Measurements from ENCODE around the gene MED13L. TPM values are rescaled to one million over a fixed set of nuclear protein-coding genes. Genes with fewer than 3 reads are reported as not detected.

The MED13L gene
- total RNA-seq, 4 donors from 2014 or later: 173 to 222 (median 192) TPM

DNA sequence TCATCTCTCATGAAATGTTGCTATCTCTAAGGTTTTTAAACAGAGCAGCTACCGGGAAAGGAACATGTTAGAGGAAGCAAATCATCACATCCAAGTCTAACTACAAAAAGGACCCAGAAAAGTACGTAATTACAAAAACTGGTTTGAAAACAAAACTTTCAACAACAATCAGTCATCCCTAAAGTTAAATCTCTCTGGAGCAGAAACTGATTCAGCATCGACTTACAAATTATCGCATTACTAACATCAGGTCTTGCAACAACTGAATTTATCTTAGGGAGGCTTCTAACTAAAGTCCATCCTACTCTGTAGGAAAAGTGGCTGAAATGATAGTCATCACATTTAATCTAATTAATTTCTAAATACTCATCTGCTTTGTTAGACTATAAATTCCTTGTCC is 137.0 kb downstream of the MED13L start:
- WGBS, 2 donors (ENCODE audit: low coverage in 1 of 2): 61 to 63% methylated on average over 4 of the region's 4 CpGs

DNA sequence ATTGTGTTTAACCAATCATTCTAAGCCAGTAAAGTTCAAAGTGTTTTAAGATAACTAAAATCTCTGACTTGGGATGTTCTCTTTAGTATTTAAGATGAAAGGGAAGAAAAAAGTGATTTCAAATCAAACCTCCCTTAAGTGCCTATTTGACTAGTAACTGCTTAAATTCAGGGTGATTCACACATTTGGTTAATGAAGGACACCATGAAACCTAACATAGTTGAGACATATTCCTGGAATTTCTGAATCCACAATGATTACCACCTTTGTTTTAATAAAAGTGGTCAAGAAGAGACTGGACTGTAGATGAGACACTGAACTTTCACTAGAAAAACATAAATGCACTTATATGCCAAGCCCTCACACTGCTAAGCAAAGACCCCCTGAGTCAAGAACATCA is 138.7 kb downstream of the MED13L start:
- Histone ChIP-seq H3K36me3 (no peaks in the 10 kb centered on the region), H3K27me3 (no peaks in the 10 kb centered on the region), H3K27ac (no peak overlapping the region), H3K4me3 (no peak overlapping the region), H3K9me3 (no peaks in the 10 kb centered on the region), H3K4me1 (peaks cover 27 to 99% (median 37%) of the 10 kb centered on the region in 3 donors)
- peak; percentile 1 for TF ChIP-seq POLR2AphosphoS5 (IDR thresholded peaks at IDR 0.05)
- no peak for TF ChIP-seq EP300 (IDR thresholded peaks at IDR 0.05)
- ATAC-seq: no peak

More for the DNA sequence above, 137.0 kb downstream of the MED13L start:
- H3K9me3 ChIP-seq: no peaks in the 10 kb centered on the region
- ATAC-seq: no peak
- no peaks in the 10 kb centered on the region for H3K36me3 ChIP-seq
- TF ChIP-seq EP300 (IDR thresholded peaks at IDR 0.05) (no peak), CTCF (IDR thresholded peaks at IDR 0.05) (no peak), POLR2A (IDR thresholded peaks at IDR 0.05) (no peak), POLR2AphosphoS5 (IDR thresholded peaks at IDR 0.05) (no peak)
- peaks cover 33 to 98% (median 35%) of the 10 kb centered on the region in 3 donors for H3K4me1 ChIP-seq
- H3K4me3 ChIP-seq: no peak overlapping the region
- H3K27me3 ChIP-seq: no peaks in the 10 kb centered on the region
- peak overlapping the region in 1 of 4 donors; percentile 8 for H3K27ac ChIP-seq

DNA sequence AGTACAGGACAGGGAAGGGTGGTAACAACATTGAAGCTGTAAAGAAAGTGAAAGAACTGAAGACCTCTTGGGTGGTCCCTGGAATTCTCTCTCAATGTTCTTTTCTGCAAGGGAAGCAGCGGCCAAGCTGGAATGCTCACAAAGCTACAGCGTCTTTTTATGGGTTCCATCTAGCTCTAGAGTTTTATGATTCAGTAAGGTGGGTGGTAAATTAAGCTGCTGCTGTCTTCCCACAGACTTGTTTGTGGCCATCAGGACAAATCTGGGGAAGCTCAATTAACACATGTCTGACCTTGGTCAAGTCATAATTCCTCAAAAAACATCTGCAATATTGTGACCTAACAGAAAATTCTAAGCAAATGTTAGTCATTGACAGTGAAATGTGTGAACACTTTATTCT is 139.1 kb downstream of the MED13L start:
- H3K4me3 ChIP-seq: no peak overlapping the region
- no peak for ATAC-seq
- 49 to 58% methylated on average over 2 of the region's 2 CpGs for WGBS, 2 donors (ENCODE audit: low coverage in 1 of 2)
- no peaks in the 10 kb centered on the region for H3K9me3 ChIP-seq
- H3K36me3 ChIP-seq: no peaks in the 10 kb centered on the region
- H3K27me3 ChIP-seq: no peaks in the 10 kb centered on the region
- H3K27ac ChIP-seq: no peak overlapping the region
- peaks cover 25 to 99% (median 39%) of the 10 kb centered on the region in 3 donors for H3K4me1 ChIP-seq
- TF ChIP-seq POLR2AphosphoS5 (IDR thresholded peaks at IDR 0.05): peak; percentile 3
- no peak for TF ChIP-seq CTCF (IDR thresholded peaks at IDR 0.05)

DNA sequence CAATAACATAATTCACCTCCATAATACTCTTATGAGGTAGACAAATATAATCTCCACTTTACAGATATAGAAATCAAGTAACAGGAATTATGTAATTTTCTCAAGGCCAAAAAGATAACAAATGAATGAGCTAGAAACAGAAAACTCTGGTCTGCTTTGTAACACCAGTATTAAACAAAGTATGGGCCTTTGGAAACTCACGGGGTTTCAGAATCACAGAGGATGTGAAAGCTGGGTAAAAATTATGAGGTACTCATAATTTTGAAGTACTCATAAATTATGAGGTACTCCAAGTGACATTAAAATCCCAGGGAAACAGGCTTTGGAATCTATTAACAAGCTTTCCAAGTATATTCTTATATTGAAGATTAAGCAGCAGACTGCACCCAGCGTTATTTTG is 140.2 kb downstream of the MED13L start:
- no peaks in the 10 kb centered on the region for H3K36me3 ChIP-seq
- peaks cover 18 to 99% (median 43%) of the 10 kb centered on the region in 3 donors for H3K4me1 ChIP-seq
- H3K27ac ChIP-seq: no peak overlapping the region
- 55 to 64% methylated on average over 1 of the region's 2 CpGs for WGBS, 2 donors (ENCODE audit: low coverage in 1 of 2)
- TF ChIP-seq EP300 (IDR thresholded peaks at IDR 0.05) (no peak), CTCF (IDR thresholded peaks at IDR 0.05) (no peak)
- ATAC-seq: no peak
- H3K27me3 ChIP-seq: no peaks in the 10 kb centered on the region
- no peak overlapping the region for H3K4me3 ChIP-seq
- H3K9me3 ChIP-seq: no peaks in the 10 kb centered on the region

- no peak for ATAC-seq
- no peaks in the 10 kb centered on the region for H3K36me3 ChIP-seq
- H3K4me3 ChIP-seq: no peak overlapping the region
- peaks cover 18 to 99% (median 37%) of the 10 kb centered on the region in 3 donors for H3K4me1 ChIP-seq
- peak overlapping the region in 2 of 4 donors; percentile 12 to 14 for H3K27ac ChIP-seq
- no peaks in the 10 kb centered on the region for H3K9me3 ChIP-seq
- H3K27me3 ChIP-seq: no peaks in the 10 kb centered on the region
- 35 to 54% methylated on average over 3 of the region's 3 CpGs for WGBS, 2 donors (ENCODE audit: low coverage in 1 of 2)
- TF ChIP-seq POLR2AphosphoS5 (IDR thresholded peaks at IDR 0.05): no peak
- TF ChIP-seq EP300 (IDR thresholded peaks at IDR 0.05): no peak
- no peak for TF ChIP-seq CTCF (IDR thresholded peaks at IDR 0.05)
- TF ChIP-seq POLR2A (IDR thresholded peaks at IDR 0.05): no peak
These were observed 141.2 kb downstream of the MED13L start for GRCh38 chr12:116136340-116136739.
